Measurements from ENCODE around the gene FER.

The FER gene

GRCh38 chr5:109192555-109193281, 445.0 kb downstream of the FER start:
- no peak for DNase-seq

GRCh38 chr5:109195667-109196066, 448.0 kb downstream of the FER start:
- DNase-seq, result no peak

GRCh38 chr5:109196087-109196822, 448.6 kb downstream of the FER start:
- no peak for DNase-seq

- DNase-seq, result no peak
Measured at GRCh38 chr5:109196823-109197160, 449.1 kb downstream of the FER start.

GRCh38 chr5:109199289-109199688, 451.6 kb downstream of the FER start:
- no peak for DNase-seq

- DNase-seq, result no peak
Measured at GRCh38 chr5:109199799-109200620, 452.3 kb downstream of the FER start.

- DNase-seq, result no peak
Measured at GRCh38 chr5:109215040-109215439, 467.3 kb downstream of the FER start.

GRCh38 chr5:109218818-109219217, 471.1 kb downstream of the FER start:
- no peak for DNase-seq

GRCh38 chr5:109223531-109223930, 475.8 kb downstream of the FER start:
- no peak for DNase-seq

GRCh38 chr5:109224276-109224882, 476.7 kb downstream of the FER start:
- no peak for DNase-seq

GRCh38 chr5:109225716-109226625, 478.3 kb downstream of the FER start:
- DNase-seq, result no peak

- DNase-seq, result no peak
Measured at GRCh38 chr5:109230369-109230768, 482.7 kb downstream of the FER start.

GRCh38 chr5:109231331-109231730, 483.6 kb downstream of the FER start:
- no peak for DNase-seq

GRCh38 chr5:109234381-109234780, 486.7 kb downstream of the FER start:
- no peak for DNase-seq

- no peak for DNase-seq
Measured at GRCh38 chr5:109239456-109239855, 491.8 kb downstream of the FER start.

- no peak for DNase-seq
Measured at GRCh38 chr5:109242518-109242917, 494.8 kb downstream of the FER start.

GRCh38 chr5:109246395-109246794, 498.7 kb downstream of the FER start:
- no peak for DNase-seq
